AG04450 (cell line): ENCODE data around the gene COPS7A. TPM values are rescaled to one million over a fixed set of nuclear protein-coding genes. Genes with fewer than 3 reads are reported as not detected.

Source experiments
- CTCF ChIA-PET: fragments of 300-600, 350-600 bp; formaldehyde crosslinking; extraction: SDS; loops from one replicate; lab custom pipeline; 2022; ENCODE audit warnings: antibody characterized with exemption, inconsistent platforms; lab: Charles Lee
- POLR2A ChIA-PET: fragments of 350-600 bp; formaldehyde crosslinking; extraction: SDS; loops from one replicate; lab custom pipeline; 2021; ENCODE audit warnings: antibody characterized with exemption, inconsistent platforms; lab: Yijun Ruan, JAX
- DNase-seq: peaks from one replicate; pipeline ENCODE4 v3.0.0-alpha.2; 2011; ENCODE audit warnings: low read depth, low spot score
- H3K27ac ChIP-seq: one replicate; pipeline ENCODE4 v1.5.1; 2012; ENCODE audit warnings: low read depth, low read length, control low read depth
- H3K27me3 ChIP-seq: one replicate; pipeline ENCODE4 v1.6.0; 2012; ENCODE audit warnings: low read length; ENCODE audit not compliant: control insufficient read depth, insufficient read depth
- H3K4me3 ChIP-seq: 2 replicates; pipeline ENCODE4 v1.5.1; 2011; ENCODE audit warnings: mild to moderate bottlenecking, low read depth, low read length, control low read depth
- H3K9me3 ChIP-seq: 2 replicates; pipeline ENCODE4 v1.5.1; 2012; ENCODE audit warnings: low read length; ENCODE audit not compliant: control insufficient read depth, insufficient read depth
- polyA plus RNA-seq: library from polyadenylated mRNA; depleted of rRNA; stranded (reverse); fragments of >200 nt; gene quantifications from 2 replicates; pipeline ENCODE4 v1.2.3, GENCODE V29; 2011
- TF ChIP-seq, protein P1 (sequence below): IDR thresholded peaks from 2 replicates; pipeline ENCODE4 v1.5.1; 2011; ENCODE audit warnings: low read depth, low read length, control low read depth, inconsistent platforms

The COPS7A gene
- polyA plus RNA-seq, 1 experiment, result 93.2 TPM

DNA sequence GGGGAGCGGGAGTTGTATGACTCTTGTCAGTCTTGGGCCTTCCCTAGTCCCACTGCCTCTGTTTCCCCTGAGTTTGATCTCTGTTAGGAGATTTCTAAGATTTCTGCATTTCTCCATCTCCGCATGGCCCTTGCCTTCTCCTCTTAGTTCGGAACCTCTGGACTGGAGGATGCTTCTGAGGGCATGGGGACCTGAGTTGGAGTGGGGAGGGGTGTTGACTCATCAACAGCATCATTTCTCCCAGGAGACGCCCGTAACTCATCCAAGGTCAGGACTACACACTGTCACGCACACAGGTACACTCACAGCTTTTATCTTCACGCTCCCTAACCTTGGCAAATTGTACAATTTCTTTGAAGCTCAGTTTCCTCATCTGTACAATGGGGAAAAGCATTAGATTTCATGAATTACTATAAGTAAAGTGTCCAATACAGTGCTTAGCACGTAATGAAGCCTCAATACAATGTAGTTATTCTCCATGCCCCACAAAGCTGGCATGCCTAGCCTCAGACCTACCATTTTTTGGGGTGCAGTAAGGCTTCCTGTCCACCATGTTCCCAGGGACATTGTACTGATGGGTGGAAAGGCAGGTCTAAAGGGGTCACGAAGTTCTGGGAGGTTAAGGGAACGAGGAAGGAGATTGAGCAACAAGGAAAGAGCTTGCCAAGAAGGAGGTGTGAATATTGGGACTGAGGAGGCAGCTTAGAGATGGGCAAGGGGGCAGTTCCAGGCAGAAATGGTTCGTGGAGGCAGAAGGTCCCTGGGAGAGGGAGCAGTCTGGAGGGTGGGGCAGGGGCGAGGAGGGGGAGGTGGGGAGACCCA lies 47.9 kb downstream of the COPS7A start:
- no peak for DNase-seq
- POLR2A ChIA-PET, result interaction anchor here (0.7 to 1.2 kb wide), 4 partner anchors 19 to 81 kb away, joined by 3 to 4 read pairs (median 3); partner anchors contain the start of genes GPR162 and MLF2
- H3K4me3 ChIP-seq, result no peak overlapping the region
- TF ChIP-seq, protein P1, sequence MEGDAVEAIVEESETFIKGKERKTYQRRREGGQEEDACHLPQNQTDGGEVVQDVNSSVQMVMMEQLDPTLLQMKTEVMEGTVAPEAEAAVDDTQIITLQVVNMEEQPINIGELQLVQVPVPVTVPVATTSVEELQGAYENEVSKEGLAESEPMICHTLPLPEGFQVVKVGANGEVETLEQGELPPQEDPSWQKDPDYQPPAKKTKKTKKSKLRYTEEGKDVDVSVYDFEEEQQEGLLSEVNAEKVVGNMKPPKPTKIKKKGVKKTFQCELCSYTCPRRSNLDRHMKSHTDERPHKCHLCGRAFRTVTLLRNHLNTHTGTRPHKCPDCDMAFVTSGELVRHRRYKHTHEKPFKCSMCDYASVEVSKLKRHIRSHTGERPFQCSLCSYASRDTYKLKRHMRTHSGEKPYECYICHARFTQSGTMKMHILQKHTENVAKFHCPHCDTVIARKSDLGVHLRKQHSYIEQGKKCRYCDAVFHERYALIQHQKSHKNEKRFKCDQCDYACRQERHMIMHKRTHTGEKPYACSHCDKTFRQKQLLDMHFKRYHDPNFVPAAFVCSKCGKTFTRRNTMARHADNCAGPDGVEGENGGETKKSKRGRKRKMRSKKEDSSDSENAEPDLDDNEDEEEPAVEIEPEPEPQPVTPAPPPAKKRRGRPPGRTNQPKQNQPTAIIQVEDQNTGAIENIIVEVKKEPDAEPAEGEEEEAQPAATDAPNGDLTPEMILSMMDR, result no peak
- CTCF ChIA-PET, result interaction anchor here (2.0 to 7.9 kb wide), 2 partner anchors 9 to 19 kb away, joined by 7 to 136 read pairs; partner anchors contain the start of gene MLF2
- no peaks in the 10 kb centered on the region; the same call in 1 of the 2 replicates for H3K9me3 ChIP-seq
- H3K27me3 ChIP-seq, result no peaks in the 10 kb centered on the region
- H3K27ac ChIP-seq, result no peak overlapping the region

DNA sequence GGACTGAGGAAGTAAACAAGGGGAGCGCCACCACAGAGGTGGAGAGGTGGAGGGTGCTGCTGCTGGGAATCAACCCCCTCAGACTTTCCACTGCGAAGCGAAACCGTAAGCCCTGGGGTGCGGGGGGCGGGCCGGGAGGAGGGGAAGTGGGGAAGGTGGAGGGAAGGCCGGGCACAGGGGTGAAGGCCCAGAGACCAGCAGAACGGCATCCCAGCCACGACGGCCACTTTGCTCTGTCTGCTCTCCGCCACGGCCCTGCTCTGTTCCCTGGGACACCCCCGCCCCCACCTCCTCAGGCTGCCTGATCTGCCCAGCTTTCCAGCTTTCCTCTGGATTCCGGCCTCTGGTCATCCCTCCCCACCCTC lies 48.5 kb downstream of the COPS7A start, which contains the start of gene LAG3:
LAG3 (plus strand) TSS at position 190 of the 365 bp plus-strand sequence. CDS start 333 bp downstream, outside the sequence.
- POLR2A ChIA-PET, result interaction anchor here (0.9 to 1.0 kb wide), 2 partner anchors 20 to 80 kb away, joined by 3 read pairs; partner anchors contain the start of gene MLF2
- TF ChIP-seq, protein P1, result no peak
- Histone ChIP-seq H3K27ac (no peak within 1 kb of the TSS), H3K9me3 (no peaks in the 10 kb centered on the region), H3K27me3 (no peaks in the 10 kb centered on the region), H3K4me3 (no peak within 1 kb of the TSS)
- CTCF ChIA-PET, result interaction anchor here (7.9 kb wide), 1 partner anchor 19 kb away, joined by 136 read pairs; the partner anchor contains the start of gene MLF2
- DNase-seq, result no peak

DNA sequence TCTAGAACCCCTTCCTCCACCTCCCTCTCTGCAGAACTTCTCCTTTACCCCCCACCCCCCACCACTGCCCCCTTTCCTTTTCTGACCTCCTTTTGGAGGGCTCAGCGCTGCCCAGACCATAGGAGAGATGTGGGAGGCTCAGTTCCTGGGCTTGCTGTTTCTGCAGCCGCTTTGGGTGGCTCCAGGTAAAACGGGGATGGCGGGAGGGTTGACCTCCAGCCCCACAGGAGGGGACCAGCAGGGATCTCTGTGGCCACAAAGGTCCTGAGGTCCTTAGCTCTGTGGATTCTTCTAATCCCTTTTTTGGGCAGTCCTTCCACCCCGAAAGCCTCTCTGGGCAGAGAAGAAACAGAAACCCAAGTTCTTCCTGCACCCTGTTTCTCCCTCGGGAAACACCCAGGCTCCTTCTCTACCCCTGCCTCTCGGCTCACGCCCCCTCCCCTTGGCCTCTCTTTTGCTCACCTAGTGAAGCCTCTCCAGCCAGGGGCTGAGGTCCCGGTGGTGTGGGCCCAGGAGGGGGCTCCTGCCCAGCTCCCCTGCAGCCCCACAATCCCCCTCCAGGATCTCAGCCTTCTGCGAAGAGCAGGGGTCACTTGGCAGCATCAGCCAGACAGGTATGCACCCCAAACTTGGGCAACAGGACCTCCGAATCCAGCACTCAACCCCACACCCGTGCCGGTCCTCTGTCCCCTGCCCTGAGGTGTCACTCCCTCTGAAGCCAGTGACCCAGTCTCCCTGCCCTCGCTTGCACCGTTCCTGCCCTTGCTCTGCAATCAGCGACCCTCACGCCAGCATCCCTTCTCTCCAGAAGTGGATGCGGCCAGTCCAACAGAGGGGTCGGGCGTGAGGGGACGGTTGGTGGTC lies 49.1 kb downstream of the COPS7A start:
- Histone ChIP-seq H3K27ac (no peak overlapping the region), H3K9me3 (no peaks in the 10 kb centered on the region), H3K27me3 (no peaks in the 10 kb centered on the region), H3K4me3 (no peak overlapping the region)
- no peak for DNase-seq
- TF ChIP-seq, protein P1, result no peak
- ChIA-PET POLR2A (no interaction called here), CTCF (interaction anchor here (2.9 kb wide), 1 partner anchor 20 kb away, joined by 23 read pairs; the partner anchor contains the start of gene MLF2)

DNA sequence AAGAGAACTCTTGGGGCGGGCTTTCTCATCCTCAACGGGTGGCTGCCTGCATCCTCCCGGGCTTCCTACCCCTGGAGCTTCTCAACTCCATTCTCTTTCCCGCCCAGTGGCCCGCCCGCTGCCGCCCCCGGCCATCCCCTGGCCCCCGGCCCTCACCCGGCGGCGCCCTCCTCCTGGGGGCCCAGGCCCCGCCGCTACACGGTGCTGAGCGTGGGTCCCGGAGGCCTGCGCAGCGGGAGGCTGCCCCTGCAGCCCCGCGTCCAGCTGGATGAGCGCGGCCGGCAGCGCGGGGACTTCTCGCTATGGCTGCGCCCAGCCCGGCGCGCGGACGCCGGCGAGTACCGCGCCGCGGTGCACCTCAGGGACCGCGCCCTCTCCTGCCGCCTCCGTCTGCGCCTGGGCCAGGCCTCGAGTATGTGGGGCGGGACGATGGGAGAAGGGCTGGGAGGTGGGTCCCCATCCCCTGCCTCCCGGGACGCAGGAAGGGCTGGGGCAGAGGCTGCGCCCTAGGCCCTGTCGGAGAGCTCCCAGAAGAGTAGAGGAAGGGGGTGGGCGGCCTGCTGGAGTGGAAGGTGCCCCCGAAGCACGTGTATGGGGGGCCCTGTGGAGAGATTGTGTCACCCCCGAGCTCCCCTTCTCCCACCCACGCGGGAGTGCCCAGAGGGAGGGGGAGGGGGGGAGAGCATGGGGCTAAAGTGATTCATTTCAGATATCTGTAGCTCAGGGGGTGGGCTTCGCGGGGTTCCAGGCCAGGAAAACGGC lies 49.9 kb downstream of the COPS7A start:
- no peak for DNase-seq
- Histone ChIP-seq H3K27ac (no peak overlapping the region), H3K9me3 (no peaks in the 10 kb centered on the region), H3K4me3 (no peak overlapping the region), H3K27me3 (no peaks in the 10 kb centered on the region)
- TF ChIP-seq, protein P1, result no peak
- ChIA-PET POLR2A (interaction anchor here (5.4 kb wide), 1 partner anchor 8 kb away, joined by 33 read pairs; the partner anchor contains the start of gene PTMS), CTCF (interaction anchor here (2.9 kb wide), 1 partner anchor 21 kb away, joined by 23 read pairs; the partner anchor contains the start of gene MLF2)
